GM21825 (cell line): ENCODE measurements around the gene ESYT2.
A peak's percentile ranks its signal among the peaks of the same experiment; 100 is the strongest.

ENCODE experiments used
- ATAC-seq: cut with Tn5 transposase; IDR thresholded peaks from one replicate; pipeline ENCODE4 v1.9.1; 2021; ENCODE audit warnings: mild to moderate bottlenecking, moderate library complexity; ENCODE audit not compliant: unreplicated experiment

ESYT2 gene

DNA sequence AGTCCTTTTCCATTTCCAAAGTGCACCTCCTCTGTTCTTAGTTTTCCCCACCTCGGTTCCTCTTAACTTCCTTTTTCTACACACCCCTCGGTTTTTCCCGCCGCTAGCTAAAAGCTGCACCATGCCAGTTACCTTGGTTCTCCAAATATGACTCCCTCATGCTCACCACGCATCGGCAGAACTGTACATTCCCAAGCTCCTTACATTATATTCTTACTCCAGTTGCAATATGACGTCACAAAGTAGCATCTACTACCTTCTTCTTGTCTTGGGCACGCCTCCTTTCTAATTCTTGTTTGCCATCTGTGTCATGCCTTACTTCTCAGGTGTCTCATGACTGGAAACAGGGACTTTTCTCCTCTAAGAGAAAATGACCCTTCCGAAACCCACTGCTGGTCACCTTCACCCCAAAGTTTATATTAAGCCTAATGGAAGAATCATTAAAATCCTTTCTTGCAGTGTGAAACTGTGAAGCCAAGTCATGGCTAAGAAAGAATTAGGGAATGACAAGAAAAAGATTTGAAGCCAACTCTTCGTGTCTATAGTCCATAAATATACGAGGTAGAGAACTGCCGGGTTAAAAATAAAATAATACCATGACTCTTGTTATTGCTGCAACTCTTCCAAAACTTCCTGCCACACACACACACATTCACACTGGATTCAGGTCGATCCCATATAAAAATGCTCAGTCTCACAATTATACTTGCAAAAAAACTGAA lies 1.7 kb downstream of the ESYT2 start:
- ATAC-seq, result no peak

DNA sequence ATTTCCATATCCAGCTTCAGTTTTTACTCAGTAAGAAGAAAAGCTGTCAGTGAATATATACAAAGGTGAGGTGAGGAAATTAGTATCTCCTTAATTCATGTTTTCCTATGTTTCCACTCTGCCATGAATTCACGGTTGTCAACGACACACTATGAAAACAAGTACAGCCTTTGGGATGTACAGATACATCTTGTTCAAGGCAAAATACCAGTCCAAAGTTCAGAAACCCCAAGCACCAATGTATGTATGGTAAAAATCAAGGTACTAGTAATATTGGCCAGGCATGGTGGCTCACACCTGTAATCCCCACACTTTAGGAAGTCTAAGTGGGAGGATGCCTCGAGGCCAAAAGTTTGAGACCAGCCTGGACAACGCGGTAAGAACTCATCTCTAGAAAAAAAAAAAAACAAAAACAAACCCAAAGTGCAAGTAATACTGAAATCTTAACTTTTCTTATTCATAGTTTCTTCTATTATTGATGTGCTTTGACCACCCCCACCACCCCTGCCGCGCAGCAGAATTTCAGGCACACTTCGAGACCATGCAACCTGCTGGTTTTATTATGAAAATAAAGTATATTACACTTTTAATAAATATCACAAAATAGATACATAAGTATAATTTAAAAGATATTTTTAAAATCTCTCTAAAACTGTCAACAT lies 3.5 kb downstream of the ESYT2 start:
- no peak for ATAC-seq

DNA sequence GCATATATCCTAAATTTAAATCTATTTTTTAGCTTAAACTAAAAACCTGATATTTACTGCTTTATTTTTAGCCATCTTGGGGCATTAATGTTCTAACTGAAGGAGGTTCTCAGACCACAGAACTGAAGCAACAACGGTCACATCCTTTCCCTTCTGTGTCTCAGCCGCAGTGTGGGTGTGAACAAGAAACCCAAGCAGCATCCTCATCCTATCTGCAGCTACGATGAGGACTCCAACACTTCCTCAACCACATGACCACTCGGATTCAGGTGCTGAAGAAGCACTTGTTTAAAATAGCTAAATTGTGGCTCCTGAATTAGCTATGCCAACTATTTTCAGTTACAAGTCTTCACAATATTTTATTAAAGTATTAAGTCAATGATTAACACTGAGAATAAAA lies 5.3 kb downstream of the ESYT2 start:
- ATAC-seq, result peak; percentile 77

DNA sequence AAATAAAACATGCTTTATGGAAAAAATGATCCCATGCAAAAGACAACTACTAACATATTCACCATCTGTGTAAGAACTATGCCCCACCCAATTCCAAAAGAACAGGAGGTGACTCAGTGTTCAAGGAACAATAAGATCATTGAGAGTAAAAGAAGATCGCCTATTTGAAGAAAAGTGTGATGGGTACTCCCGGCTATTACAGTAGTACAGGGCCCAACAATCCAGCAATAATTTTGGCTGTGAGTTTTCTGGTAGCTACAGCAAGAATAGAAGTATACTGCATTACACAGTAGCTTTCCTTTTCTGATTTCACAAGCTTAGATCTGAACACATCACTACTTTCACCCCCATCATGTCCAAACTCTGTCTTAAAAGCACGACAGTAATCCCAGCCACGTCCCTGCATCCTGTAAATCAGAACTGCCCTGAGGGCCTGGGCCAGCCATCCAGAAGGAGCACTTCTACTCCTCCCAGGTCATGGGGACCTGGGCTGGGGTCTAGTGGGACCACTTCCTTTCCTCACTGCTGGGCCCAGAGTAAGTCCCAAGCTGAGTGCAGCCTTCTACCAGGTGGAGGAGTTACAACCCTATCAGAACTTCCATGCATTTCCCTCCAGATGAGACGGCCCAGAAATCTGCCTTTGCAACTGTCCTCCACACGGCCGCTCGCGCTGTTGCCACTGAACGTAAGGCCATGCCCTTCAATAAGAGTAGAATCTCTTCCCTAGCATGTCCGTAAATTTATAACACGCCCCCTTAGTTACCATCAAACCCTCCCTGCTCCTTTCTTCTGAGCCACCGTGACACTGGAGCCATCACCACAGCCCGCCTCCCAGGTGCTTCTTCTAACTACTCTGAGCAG lies 7.9 kb downstream of the ESYT2 start:
- ATAC-seq, result no peak

DNA sequence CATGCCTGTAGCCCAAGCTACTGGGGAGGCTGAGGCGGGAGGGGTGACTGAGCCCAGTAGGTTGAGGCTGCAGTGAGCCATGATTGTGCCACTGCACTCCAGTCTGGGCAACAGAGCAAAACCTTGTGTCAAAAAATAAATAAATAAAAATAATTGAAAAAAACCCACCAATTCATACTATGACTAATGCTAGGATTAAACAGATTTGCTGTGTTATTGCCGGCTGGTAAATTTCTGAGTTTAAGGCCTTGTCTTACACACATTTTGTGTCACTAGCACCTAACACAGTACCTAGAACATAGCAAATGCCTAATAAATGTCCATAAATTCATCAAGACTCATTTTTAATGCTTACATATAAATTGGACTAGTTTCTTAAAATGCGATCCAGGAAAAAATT lies 8.7 kb downstream of the ESYT2 start:
- no peak for ATAC-seq

DNA sequence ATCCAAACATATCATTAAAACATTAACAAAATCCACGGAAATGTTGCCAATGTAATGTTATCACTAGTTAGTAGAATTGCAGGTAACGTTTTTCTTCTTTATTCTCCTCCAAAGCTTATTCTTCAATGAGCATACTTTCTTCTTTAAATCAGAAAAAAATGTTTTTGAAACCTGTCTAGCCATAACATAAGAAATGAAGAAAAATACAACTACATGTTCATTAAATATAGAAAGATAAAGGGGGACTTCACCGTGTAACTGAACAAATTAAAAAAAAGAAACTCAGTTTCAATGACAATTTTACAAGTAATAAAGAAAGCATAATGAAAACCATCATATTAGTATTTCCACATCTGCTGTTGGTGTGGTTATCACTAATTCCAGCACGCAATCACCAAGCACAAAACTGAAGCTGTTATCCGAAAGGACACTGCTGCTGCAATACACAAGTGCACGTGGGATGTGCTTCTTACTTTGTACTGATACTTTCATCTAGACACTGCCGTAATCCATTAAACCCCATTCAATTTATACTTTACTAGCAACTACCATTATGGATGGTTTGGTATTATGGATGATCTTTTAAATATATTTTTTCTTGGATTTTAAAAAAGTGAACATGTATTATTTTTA lies 9.6 kb downstream of the ESYT2 start:
- ATAC-seq, result no peak

DNA sequence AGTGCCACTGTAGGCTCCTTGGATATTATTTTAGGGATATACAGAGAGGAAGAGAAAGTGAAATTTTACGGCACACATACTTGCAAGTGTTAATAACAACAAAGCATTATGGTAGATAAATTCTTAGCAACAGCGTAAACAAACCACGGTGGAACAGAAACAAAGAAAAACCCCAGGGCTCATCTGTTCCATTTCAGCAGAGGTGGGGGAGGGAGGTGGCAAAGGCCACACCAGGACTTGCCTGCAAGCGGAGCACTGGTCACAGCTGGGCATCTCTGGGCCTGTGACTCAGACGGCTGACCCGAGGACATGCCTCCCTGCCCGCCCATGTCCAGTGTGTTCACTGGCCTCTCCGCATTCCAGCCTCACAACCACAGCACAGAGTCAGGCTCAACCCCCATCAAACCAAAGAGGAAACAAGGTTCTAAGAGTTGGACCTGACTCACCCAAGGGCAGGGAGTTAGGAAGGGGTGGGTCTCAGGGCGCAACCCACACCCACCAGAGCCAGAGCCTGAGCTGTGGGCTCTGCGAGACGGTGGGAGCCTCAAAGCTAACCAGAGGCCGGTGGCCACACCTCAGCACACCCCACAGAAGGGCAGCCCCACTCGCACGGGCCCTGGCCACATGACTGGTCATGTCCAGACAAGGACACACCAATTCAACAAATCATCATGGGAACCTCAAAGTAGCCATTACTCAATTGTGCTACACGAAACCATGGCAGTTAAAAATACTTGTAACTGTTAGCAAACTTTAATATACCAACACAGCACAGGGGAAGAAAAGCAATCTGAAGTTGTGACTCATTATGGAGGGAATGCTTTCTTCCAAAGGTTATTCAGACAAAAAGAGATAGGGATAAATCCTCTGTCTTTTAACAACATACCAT lies 10.7 kb downstream of the ESYT2 start:
- ATAC-seq, result peak; percentile 82

DNA sequence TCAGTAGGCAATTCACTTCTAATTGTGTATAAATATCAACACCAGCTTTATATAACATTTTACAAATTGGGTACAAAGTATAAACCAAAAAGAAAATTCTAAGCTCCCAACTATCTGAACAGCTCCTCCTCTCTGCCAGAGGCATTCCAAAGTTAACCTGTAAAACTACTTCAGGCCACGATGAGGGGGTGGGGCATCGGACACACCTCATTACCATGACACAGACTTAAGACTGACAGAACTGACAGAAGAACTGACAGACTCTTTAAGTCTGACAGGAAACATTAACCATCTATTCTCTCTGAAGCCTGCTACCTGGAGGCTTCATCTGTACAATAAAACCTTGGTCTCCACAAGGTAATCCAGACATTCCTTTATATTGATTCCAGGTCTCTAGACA lies 12.3 kb downstream of the ESYT2 start:
- no peak for ATAC-seq

DNA sequence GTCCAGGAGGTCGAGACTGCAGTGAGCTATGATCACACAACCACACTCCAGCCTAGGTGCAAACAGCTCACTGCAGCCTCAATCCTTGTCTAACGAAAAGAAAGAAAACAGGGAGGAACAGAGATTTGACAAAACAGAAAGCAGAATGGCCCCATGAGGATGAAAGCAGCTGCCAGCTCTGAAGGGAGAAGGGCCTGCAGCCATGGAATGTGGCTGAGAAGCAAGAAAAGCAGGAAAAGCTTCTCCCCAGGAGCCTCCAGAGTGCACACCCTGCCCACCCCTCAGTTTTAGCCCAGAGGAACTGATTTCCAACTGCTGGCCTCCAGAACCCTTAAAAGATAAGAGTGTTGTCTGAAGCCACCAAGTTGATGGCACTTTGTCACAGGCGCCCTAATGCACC lies 13.0 kb downstream of the ESYT2 start:
- ATAC-seq, result no peak

DNA sequence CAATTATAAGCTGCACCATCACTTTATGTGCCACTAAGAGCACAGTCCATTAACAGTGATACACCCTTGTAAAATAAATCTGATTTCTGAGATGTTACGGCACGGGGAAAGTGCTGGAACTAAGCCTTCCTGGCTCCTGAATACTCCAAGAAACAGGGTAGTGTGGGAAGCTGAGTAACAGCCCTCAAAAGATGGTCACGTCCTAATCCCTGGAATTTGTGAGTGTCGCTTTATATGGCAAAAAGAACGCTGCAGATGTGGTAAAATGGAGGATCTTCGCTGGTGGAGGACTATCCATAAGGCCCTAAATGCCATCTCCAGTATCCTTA lies 13.5 kb downstream of the ESYT2 start:
- ATAC-seq, result no peak

DNA sequence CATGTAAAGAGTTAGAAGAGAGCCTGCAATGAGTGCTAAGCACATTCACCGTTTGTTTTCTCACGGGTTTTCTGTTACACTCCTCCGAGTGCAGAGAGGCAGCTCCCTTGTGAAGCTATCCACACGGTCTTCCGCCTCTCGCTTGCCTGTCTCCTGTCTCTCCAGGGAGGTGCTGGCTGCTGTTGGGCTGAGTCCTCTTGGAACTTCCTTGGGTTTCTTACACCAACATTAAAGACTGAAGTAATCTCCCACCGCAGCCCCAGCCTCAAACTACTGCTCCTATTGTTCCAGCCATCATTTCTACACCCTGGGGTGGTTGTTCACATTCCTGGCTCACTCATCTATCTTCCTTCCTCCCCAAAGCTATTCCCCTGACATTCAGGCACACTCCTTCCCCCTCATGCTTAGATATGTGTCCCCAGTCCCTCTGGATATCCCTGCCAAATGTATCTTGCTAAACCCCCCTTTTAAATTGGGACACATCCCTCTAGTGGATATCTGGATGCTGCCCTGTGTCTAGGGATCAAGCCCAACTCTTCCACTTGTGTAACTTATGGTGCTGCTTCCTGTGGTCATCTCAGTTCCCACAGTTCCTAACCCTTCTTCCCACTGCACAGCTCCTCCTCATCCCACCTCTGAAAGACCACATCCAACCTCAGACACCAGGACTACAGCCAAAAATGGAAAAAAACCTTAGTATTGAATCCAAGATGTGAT lies 14.1 kb downstream of the ESYT2 start:
- no peak for ATAC-seq

DNA sequence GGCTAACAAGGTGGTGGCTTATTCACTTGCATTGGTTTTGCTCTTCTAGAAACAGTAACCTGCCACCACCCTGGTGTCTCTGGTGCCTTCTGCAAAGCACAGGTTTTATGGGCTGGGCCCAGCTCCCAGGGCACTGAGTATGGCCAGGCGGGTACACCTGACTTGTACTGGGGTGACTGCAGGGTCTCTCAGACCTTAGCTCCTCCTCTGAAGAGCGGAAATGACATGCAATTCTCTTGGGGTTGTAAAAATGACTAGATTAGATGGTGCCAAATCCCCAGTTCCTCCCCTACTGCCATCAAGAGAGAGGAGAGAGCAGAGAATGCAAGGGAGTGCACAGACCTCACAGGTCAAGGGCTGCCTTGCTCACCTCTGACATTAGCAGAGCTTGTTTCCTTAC lies 14.7 kb downstream of the ESYT2 start:
- ATAC-seq, result no peak

DNA sequence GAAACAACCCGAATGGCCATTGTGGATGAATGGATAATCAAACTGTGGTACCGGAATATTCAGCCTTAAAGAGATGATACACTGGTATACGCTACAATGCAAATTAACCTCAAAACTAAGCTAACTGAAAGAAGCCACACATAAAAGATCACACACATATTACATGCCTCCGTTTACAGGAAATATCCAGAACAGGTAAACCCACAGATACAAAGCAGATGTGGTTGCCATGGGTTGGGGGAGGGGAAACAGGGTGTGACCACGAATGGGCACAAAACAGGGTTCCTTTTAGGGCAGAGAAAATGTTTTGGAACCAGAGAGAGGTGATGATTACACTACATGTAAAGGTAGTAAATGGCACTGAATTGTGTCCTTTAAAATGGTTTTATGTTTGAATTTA lies 16.6 kb downstream of the ESYT2 start:
- no peak for ATAC-seq

DNA sequence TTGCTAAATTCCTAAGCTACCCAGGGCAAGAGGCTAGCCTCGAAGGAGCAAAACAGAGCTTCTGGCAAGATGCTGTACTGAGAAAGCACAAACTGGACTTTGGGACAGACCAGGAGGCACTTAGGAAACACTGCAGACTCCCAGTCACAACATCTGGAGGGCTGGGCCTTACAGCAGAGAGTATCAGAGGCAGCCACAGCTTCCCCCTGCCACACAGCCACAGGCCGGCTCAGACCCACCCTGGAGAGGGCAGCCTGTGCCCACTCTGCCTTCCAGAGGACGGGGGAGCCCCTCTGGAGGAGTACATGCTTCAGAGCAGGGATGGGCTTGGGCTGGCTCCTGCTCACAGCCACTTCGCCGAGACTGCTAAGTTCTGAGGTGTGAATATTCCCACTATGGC lies 17.4 kb downstream of the ESYT2 start:
- ATAC-seq, result no peak

DNA sequence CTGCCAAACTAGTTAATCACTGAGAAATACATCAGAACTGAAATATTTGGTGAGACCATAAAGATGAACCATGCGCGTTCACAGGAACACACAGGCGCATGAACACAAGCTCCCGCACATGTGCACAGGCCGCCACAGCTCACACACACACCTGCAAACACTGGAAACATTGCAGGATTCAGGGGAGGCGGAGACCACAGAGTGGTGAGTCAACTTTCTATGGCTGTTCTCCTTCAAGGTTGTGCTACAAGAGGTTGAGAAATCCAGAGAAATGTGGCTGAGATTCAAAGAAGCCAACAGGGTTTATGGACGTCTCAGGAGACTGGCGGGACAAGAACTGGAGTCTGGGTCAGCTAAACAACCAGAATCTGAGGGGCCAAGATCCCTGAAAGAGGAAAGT lies 17.8 kb downstream of the ESYT2 start:
- ATAC-seq, result no peak

DNA sequence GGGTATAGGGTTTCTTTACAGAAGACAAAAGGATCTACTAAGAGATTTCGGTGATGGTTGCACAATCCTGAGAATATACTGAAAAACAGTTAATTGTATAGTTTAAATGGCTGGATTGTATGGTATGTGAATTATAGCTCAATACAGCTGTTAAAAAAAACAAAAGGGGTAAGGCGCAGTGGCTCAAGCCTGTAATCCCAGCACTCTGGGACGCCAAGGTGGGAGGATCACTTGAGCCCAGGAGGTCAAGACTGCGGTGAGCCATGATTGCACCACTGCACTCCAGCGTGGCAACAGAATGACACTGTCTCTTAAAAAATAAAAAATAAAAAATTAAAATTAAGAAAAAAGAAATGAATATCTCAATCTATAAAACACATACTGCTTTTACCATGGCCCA lies 18.5 kb downstream of the ESYT2 start:
- ATAC-seq, result no peak

DNA sequence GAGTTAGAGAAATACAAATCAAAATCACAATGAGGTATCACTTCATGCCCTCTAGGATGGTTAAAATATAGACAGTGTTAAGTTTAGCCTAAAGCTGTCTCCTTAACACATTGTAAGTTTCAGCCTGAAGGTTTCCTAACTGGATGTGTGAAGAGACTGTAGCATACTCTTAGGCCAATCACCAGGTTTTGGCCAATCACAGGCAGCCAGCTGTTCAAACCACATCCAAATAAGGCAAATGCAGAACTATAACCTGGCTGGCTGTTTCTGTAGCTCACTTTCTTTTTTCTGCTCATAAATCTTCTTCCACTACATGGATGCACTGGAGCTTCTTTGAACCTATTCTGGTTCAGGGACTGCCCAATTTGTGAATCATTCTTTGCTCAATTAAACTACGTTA lies 19.7 kb downstream of the ESYT2 start:
- ATAC-seq, result peak; percentile 89

DNA sequence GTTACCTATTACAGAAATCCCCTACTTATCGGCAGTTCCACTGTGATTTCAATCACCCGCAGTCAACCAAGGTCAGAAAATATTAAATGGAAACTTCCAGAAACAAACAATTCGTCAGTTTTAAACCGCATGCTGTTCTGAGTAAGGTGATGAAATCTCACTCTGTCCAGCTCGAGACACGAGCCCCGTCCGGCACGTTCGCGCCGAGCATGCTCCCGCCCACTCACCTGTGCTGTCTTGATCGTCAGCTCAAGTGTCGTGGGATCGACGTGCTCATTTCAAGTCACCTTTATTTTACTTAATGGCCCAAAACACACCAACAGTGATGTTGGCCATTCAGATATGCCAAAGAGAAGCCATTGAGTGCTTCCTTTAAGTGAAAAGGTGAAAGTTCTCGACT lies 21.2 kb downstream of the ESYT2 start:
- no peak for ATAC-seq

DNA sequence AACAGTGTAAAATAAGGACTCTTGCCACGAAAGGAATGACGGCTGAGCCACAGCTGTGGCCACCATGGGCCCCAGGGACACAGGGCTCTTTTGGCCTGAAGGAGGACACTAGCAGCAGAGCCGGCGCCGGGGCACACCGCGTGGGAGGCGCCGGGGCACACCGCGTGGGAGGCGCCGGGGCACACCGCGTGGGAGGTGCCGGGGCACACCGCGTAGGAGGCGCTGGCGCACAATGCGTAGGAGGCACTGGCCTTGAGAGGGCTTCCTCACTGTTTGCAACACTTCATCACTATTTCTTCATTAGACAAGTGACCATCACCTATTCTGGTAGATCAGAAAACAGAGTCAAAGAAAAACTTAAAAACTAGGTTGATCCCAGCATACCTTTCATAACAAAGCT lies 23.4 kb downstream of the ESYT2 start:
- ATAC-seq, result no peak

DNA sequence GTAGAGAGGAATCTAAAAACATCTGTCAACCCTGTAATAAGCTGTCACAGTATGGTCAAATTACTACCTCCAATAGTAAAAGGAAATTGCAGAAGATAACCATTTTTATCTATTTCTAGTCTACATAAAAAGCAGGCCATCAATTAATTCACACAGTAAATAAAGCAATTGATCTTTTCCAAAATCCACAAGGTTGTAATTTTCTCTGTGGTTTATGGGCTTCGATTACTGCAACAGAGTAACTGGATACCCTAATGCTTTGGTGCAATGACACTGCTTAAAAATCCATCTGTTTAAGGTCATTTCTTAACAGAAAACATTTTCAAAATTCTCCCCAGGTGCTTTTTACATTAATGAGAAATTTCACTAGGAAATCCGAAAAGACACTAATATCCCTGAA lies 23.9 kb downstream of the ESYT2 start:
- no peak for ATAC-seq
